ENCODE data around the gene TECR. TPM values are rescaled to one million over a fixed set of nuclear protein-coding genes. Genes with fewer than 3 reads are reported as not detected.

TECR gene
- total RNA-seq, 2 donors from 2014 or later = 60.3 to 63.9 TPM

DNA sequence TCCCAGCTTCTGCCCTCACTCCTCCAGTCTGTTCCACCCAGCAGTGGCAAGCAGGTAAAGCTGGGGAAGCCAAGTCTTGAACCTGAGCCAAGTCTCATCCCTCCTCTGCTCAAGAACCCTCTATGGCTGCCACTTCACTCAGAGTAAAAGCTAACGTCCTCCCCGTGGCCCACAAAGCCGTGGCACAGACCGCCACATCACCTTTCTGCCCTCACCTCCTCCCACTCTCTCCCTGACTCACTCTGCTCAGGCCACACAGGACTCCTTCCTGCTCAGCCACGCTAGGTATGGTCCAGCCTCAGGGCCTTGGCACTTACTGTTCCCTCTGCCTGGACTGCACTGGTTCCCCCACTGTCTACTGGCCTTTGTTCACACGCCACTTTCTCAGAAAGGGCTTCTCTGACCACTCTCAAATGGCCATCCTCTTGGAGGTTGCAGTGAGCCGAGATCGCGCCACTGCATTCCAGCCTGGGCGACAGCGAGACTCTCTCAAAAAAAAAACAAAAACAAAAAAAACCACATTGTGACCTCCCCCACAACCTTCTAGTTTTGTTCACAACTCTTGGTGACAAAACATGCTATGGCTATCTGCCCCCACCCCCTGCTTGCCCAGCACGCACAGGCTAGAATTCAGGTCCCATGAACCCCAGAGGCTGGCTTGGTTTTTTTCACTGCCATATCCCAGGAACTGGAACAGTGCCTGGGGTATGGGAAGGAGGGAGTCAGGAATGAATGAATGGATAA, 26.7 kb downstream of the TECR start:
- no peak for DNase-seq (ENCODE audit: low spot score)
- H3K9me3 ChIP-seq = no peaks in the 10 kb centered on the region
- TF ChIP-seq, protein P1, sequence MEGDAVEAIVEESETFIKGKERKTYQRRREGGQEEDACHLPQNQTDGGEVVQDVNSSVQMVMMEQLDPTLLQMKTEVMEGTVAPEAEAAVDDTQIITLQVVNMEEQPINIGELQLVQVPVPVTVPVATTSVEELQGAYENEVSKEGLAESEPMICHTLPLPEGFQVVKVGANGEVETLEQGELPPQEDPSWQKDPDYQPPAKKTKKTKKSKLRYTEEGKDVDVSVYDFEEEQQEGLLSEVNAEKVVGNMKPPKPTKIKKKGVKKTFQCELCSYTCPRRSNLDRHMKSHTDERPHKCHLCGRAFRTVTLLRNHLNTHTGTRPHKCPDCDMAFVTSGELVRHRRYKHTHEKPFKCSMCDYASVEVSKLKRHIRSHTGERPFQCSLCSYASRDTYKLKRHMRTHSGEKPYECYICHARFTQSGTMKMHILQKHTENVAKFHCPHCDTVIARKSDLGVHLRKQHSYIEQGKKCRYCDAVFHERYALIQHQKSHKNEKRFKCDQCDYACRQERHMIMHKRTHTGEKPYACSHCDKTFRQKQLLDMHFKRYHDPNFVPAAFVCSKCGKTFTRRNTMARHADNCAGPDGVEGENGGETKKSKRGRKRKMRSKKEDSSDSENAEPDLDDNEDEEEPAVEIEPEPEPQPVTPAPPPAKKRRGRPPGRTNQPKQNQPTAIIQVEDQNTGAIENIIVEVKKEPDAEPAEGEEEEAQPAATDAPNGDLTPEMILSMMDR (IDR thresholded peaks at IDR 0.05) = no peak
- H3K27me3 ChIP-seq = no peaks in the 10 kb centered on the region
- H3K4me1 ChIP-seq = peaks cover 0 to 48% of the 10 kb centered on the region in 2 donors
- H3K4me3 ChIP-seq = peak overlapping the region in 1 of 2 donors; percentile 18
- H3K27ac ChIP-seq = no peak overlapping the region
- H3K36me3 ChIP-seq = no peaks in the 10 kb centered on the region

DNA sequence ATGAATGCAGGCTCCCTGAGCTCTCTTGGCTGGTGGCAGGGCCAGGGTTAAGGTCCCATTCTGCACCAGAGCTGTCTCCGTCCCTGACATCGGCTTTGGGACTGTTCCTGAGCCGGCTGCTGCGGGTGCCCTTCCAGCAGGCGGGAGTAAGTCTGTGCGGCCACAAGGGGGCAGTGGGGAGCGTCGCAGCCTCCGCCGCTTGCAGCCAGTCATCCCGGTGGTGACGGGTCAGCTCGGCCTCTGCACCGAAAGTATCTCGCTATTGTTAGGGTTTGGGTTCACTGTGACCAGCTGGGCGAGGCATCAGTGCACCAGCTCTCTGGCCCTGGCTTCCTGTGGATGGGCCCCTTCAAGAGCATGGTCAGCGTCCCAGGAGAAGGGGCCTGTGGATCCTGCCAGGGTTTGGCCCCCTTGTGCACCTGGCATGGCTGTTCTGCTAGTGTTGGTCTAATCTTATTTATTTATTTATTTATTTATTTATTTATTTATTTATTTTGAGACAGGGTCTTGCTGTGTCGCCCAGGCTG, 27.3 kb downstream of the TECR start:
- peak; percentile 67 for DNase-seq (ENCODE audit: low spot score)
- Histone ChIP-seq H3K4me1 (peaks cover 0 to 48% of the 10 kb centered on the region in 2 donors), H3K4me3 (peak overlapping the region in 1 of 2 donors; percentile 18)

GRCh38 chr19:14558370-14559066, 29.1 kb downstream of the TECR start:
- TF ChIP-seq, protein P1 (IDR thresholded peaks at IDR 0.05) = no peak
- Histone ChIP-seq H3K27ac (peak overlapping the region; percentile 22 to 91), H3K4me1 (peaks cover 0 to 65% of the 10 kb centered on the region in 2 donors), H3K4me3 (no peak overlapping the region), H3K9me3 (no peaks in the 10 kb centered on the region), H3K27me3 (no peaks in the 10 kb centered on the region), H3K36me3 (no peaks in the 10 kb centered on the region)
- DNase-seq (ENCODE audit: low spot score) = no peak

More for the DNA sequence above, 27.3 kb downstream of the TECR start:
- Histone ChIP-seq H3K36me3 (no peaks in the 10 kb centered on the region), H3K9me3 (no peaks in the 10 kb centered on the region), H3K27me3 (no peaks in the 10 kb centered on the region), H3K27ac (peak overlapping the region in 1 of 2 donors; percentile 21)
- TF ChIP-seq, protein P1 (IDR thresholded peaks at IDR 0.05) = peak; percentile 96 to 98

GRCh38 chr19:14559916-14560775, 30.8 kb downstream of the TECR start:
- no peak for DNase-seq (ENCODE audit: low spot score)
- no peak overlapping the region for H3K4me3 ChIP-seq
- H3K9me3 ChIP-seq = no peaks in the 10 kb centered on the region
- H3K27ac ChIP-seq = peak overlapping the region; percentile 91 to 95
- TF ChIP-seq, protein P1 (IDR thresholded peaks at IDR 0.05) = no peak
- H3K36me3 ChIP-seq = peaks cover 2% of the 10 kb centered on the region
- peaks cover 0 to 69% of the 10 kb centered on the region in 2 donors for H3K4me1 ChIP-seq
- no peaks in the 10 kb centered on the region for H3K27me3 ChIP-seq

DNA sequence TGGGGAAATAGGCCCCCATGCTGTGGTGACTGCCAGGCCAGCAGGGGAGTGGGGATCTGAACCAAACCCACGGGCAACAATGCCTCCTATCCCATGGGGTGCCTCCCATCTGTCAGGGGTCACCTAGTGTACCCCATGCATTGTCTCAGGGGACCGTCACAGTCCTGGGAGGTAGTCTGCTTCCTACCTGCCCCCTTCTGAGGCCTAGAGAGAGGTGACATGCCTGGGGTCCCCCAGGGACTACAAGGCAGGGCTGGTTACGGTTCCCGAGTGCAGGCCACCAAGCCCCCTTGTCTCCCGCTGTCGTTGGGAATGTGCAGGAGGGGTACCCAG, 31.3 kb downstream of the TECR start:
- Histone ChIP-seq H3K4me3 (no peak overlapping the region), H3K36me3 (peaks cover 8% of the 10 kb centered on the region), H3K9me3 (no peaks in the 10 kb centered on the region), H3K4me1 (peaks cover 0 to 69% of the 10 kb centered on the region in 2 donors), H3K27ac (peak overlapping the region; percentile 91 to 95), H3K27me3 (no peaks in the 10 kb centered on the region)
- DNase-seq (ENCODE audit: low spot score) = no peak
- TF ChIP-seq, protein P1 (IDR thresholded peaks at IDR 0.05) = no peak

All from right atrium auricular region (tissue), 2 donors.